ENCODE data around the gene CLRN3.

- TF ChIP-seq CTCF (conservative IDR thresholded peaks at IDR 0.05) = peak; percentile 54
- TF ChIP-seq EZH2 (IDR thresholded peaks at IDR 0.05; ENCODE audit: low read depth) = no peak
These were observed 14.0 kb upstream of the CLRN3 start, which contains the start of gene PTPRE for GRCh38 chr10:127906548-127907377.

Data from PC-9 (cell line).